GM19438 (cell line): ENCODE results near the gene ZNF546.

Experiments
- ATAC-seq: cut with Tn5 transposase; IDR thresholded peaks from one replicate; pipeline ENCODE4 v1.9.1; 2021; ENCODE audit warnings: low read depth; ENCODE audit not compliant: unreplicated experiment

ZNF546 gene

DNA sequence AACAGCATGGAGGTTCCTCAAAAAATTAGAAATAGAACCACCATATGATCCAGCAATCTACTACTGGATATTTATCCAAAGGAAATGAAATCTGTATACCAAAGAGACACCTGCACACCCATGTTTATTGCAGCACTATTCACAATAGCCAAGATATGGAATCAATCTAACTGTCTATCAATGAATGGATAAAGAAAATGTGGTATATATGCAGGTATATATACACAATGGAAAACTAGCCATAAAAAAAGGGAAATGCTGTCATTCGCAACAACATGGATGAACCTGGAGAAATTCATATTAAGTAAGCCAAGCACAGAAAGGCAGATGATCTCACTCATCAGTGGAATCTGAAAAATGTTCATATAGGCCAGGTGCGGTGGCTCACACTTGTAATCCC lies 56.6 kb downstream of the ZNF546 start:
- ATAC-seq = no peak

DNA sequence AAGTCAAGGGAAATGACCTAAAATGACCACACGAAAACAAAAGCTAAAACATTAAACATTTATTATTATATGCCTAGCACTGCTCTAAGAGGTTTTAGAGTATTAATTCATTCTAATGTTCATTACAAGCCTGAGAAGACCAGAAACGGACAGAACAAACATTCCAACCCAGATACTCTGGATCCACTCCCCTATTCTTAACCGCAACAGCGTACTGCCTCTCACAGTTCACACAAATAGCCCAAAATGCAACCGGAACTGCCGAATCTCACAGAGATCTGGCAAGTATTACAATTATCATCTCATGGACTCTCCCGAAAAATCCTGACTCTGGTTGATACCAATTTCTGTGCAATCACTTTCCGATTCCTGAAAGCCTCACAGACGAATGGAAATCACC lies 57.8 kb downstream of the ZNF546 start:
- ATAC-seq = no peak

DNA sequence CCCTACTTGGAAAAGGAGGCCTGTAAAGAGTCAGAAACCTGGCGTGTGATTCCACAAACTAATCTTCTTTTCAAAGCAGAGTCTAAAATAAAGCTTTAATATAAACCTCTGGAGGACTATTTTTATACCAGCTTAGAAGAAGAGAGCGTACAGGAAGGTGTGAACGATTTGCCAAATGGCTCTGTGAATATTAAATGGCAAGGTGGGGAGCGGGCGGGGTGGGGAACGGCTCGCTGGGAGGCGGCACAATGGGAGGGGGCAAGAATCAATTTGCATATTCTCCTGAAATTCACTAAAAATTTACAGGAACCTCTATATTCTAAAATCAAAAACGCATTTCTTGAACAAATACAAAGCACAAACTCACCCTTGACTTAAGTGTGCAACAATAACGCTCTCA lies 58.2 kb downstream of the ZNF546 start:
- no peak for ATAC-seq

DNA sequence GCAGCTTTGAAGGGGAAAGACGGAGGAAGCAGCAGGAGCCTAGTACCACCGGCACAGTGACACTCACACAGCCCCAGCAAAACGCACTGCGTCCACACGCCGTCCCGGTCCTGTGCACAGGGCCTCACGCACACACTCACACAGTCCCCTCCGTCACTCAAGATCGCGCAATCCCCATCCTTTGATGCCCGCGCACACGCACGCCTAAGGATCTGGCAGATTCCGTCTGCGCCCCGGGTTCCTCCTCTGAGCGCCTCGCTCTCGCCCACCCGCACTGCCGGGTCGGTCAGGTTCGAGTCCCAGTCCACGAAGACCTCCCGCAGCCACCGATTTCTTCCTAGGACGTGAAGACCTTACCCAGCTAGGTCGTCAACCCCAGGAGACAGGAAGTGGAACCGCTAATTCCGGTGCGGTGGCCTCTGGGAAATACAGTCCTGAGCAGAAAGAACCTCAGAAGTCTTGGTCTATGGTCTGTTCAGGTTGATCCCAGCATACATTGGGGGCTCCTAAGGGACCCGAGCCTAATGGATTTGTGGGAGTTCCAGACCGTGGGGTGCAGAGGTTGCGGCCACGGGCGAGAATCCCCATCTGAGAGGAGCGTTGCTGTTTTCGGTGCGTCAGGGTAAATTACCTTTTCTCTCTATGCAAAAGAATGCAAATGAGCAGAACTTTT lies 59.1 kb downstream of the ZNF546 start, which contains the start of gene ZNF780B:
ZNF780B (minus strand) TSS at position 400 of the 673 bp plus-strand sequence. CDS start 5,899 bp downstream, outside the sequence.
- peak; percentile 81 for ATAC-seq

DNA sequence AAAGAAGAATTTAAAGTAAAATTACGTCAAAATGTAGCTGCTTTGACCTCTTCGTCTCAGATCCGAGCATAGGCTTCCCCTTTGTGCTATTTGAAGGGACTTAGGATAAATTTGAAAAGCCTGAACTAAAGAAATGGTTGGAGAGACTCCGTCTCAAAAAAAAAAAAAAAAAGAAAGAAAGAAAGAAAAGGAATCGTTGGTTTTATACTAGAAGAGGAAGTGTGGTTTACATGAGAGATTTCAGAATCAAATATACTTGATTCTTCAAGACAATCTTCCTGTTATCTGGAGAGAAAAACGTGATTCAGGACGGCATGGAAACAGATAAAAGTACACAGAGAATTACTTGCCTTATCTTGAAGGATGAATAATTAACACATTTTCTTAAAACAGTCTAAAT lies 59.6 kb downstream of the ZNF546 start:
- no peak for ATAC-seq

DNA sequence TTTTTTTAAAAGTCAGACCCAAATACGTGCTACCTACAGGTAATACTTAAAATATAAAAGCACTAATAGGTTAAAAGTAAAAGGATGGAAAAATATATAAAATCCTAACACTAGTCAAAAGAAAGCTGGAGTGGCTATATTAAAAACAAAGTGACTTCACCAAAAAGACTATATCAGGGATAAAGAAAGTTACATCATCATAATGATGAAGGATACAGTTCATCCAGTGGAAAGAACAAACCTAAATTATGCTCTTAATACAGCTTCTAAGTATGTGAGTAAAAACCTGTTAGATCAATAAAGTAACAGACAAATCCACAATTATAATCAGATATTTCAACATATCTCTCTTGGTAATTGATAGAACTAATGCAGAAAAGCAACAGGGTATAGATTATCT lies 60.3 kb downstream of the ZNF546 start:
- ATAC-seq = no peak

DNA sequence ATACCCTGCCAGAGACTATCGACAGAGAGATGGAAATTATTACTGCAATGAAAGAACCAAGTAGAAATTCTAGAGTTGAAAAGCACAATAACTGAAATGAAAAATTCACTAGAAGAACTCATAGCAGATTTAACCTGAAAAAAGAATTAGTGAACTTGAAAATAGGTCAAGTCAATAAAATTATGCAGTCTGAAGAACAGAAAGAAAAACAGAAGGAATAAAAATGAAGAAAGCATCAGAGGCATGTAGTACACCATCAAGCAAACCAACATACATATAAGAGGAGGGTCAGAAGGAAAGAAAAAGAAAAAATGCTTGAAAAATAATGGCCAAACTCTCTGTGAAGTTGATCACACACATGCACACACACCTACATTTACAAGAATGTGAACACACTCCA lies 62.8 kb downstream of the ZNF546 start:
- no peak for ATAC-seq

DNA sequence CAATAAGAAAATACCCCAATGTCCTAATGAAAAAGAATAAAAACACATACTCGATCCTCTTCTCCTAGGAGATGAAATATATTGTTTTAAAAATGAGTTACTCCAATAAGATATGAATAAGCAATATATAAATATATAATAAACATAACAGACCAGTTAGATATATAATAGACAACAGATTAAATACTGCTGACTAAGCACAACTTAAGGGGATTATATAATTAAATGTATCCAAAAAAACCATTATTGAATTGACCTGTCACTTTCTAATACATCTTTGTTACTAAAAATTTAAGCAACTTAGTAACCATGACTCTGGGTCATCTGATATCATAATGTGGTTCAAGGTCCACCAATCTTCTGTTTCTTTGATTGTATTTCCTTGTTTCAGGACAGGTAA lies 73.2 kb downstream of the ZNF546 start:
- ATAC-seq = no peak
